ENCODE results near the gene CALML3. TPM values are rescaled to one million over a fixed set of nuclear protein-coding genes. Genes with fewer than 3 reads are reported as not detected.

The CALML3 gene
- total and polyA plus RNA-seq, 2 experiments from 2014 or later: not detected

- Histone ChIP-seq H3K9me3 (ENCODE audit: low read depth) (no peaks in the 10 kb centered on the region), H3K4me1 (ENCODE audit: low read depth) (no peaks in the 10 kb centered on the region), H3K27ac (no peak overlapping the region), H3K4me3 (no peak overlapping the region), H3K27me3 (no peaks in the 10 kb centered on the region), H3K36me3 (no peaks in the 10 kb centered on the region)
- no peak for DNase-seq (ENCODE audit: low read depth in 1 of 2, low spot score in 1 of 2)
- TF ChIP-seq CTCF (IDR thresholded peaks at IDR 0.05; ENCODE audit: low read depth, low read length): no peak
Observed at GRCh38 chr10:5478694-5479305, 46.0 kb upstream of the CALML3 start.

GRCh38 chr10:5479481-5480161 lies 45.1 kb upstream of the CALML3 start:
- Histone ChIP-seq H3K9me3 (ENCODE audit: low read depth) (no peaks in the 10 kb centered on the region), H3K4me3 (no peak overlapping the region), H3K4me1 (ENCODE audit: low read depth) (no peaks in the 10 kb centered on the region), H3K27ac (no peak overlapping the region), H3K36me3 (no peaks in the 10 kb centered on the region), H3K27me3 (no peaks in the 10 kb centered on the region)
- no peak for TF ChIP-seq CTCF (IDR thresholded peaks at IDR 0.05; ENCODE audit: low read depth, low read length)
- DNase-seq (ENCODE audit: low read depth in 1 of 2, low spot score in 1 of 2): no peak

- TF ChIP-seq CTCF (IDR thresholded peaks at IDR 0.05; ENCODE audit: low read depth, low read length): no peak
- DNase-seq (ENCODE audit: low read depth in 1 of 2, low spot score in 1 of 2): no peak
- H3K4me3 ChIP-seq: no peak overlapping the region
- H3K4me1 ChIP-seq (ENCODE audit: low read depth): no peaks in the 10 kb centered on the region
- no peak overlapping the region for H3K27ac ChIP-seq
- no peaks in the 10 kb centered on the region for H3K9me3 ChIP-seq (ENCODE audit: low read depth)
- no peaks in the 10 kb centered on the region for H3K27me3 ChIP-seq
- no peaks in the 10 kb centered on the region for H3K36me3 ChIP-seq
Observed at GRCh38 chr10:5480162-5480941, 44.4 kb upstream of the CALML3 start.

GRCh38 chr10:5481121-5481520 lies 43.6 kb upstream of the CALML3 start:
- Histone ChIP-seq H3K36me3 (no peaks in the 10 kb centered on the region), H3K27me3 (no peaks in the 10 kb centered on the region), H3K27ac (no peak overlapping the region), H3K4me1 (ENCODE audit: low read depth) (no peaks in the 10 kb centered on the region), H3K9me3 (ENCODE audit: low read depth) (no peaks in the 10 kb centered on the region), H3K4me3 (no peak overlapping the region)
- no peak for TF ChIP-seq CTCF (IDR thresholded peaks at IDR 0.05; ENCODE audit: low read depth, low read length)
- no peak for DNase-seq (ENCODE audit: low read depth in 1 of 2, low spot score in 1 of 2)

GRCh38 chr10:5482016-5482415 lies 42.7 kb upstream of the CALML3 start:
- H3K27me3 ChIP-seq: no peaks in the 10 kb centered on the region
- H3K4me1 ChIP-seq (ENCODE audit: low read depth): no peaks in the 10 kb centered on the region
- no peak for DNase-seq (ENCODE audit: low read depth in 1 of 2, low spot score in 1 of 2)

More at GRCh38 chr10:5482016-5482415, 42.7 kb upstream of the CALML3 start:
- Histone ChIP-seq H3K27ac (no peak overlapping the region), H3K9me3 (ENCODE audit: low read depth) (no peaks in the 10 kb centered on the region), H3K36me3 (no peaks in the 10 kb centered on the region), H3K4me3 (no peak overlapping the region)
- no peak for TF ChIP-seq CTCF (IDR thresholded peaks at IDR 0.05; ENCODE audit: low read depth, low read length)
